Mucosa of descending colon (tissue), 3 donors: ENCODE data around the gene HDAC8. TPM values are rescaled to one million over a fixed set of nuclear protein-coding genes. Genes with fewer than 3 reads are reported as not detected.
A peak's percentile ranks its signal among the peaks of the same experiment; 100 is the strongest.

Experiments used
- ATAC-seq: fragments of 200-7000 bp; cut with Tn5 transposase; one replicate; pipeline ENCODE4 v1.9.1; 2020; ENCODE audit warnings: mild to moderate bottlenecking, moderate library complexity
- DNase-seq, 3 donors: peaks; one replicate each; pipeline ENCODE4 v3.0.0-alpha.2; 2020
- H3K36me3 ChIP-seq: fragments of 200-600 bp; one replicate; pipeline ENCODE4 v1.8.0; 2021; ENCODE audit warnings: low read depth, mild to moderate bottlenecking
- H3K4me1 ChIP-seq: fragments of 200-600 bp; one replicate; pipeline ENCODE4 v1.8.0; 2021; ENCODE audit warnings: low read depth, mild to moderate bottlenecking
- H3K4me3 ChIP-seq: fragments of 200-600 bp; one replicate; pipeline ENCODE4 v1.8.0; 2021; ENCODE audit warnings: mild to moderate bottlenecking
- H3K9me3 ChIP-seq: fragments of 200-600 bp; one replicate; pipeline ENCODE4 v1.8.0; 2021; ENCODE audit warnings: mild to moderate bottlenecking
- intact Hi-C, 2 donors: fragments of 100-400 bp; cut with DNase I in 1 of 2; cut with micrococcal nuclease in 1 of 2; formaldehyde crosslinking; loops; one replicate each; pipeline versions ENCODE4 v1.11.0 to v1.11.1; 2022; cut with DNase I, micrococcal nuclease
- total RNA-seq, 3 donors: library from RNA; stranded (reverse); fragmentation: NEBNext Ultra II Directional in 2 of 3; extraction: Animal tissue kit (Norgen Biotek cat#: 25700) in 2 of 3; gene quantifications; one replicate each; pipeline versions ENCODE4 v1.2.1 to v1.2.4, GENCODE V29; 2021 to 2023
- TF ChIP-seq, protein P1 (sequence below): fragments of 200-600 bp; IDR thresholded peaks from one replicate; pipeline ENCODE4 v1.8.0; 2022; ENCODE audit warnings: antibody characterized with exemption, mild to moderate bottlenecking
- donor health status: DM: no; HTN: no; CAD: no; lungs with moderate emphysema.
- donor health status: DM: no; HTN: no; CAD: no.
- donor health status: DM: no; HTN: yes; CAD: no.

HDAC8 gene
- total RNA-seq, 3 donors from 2014 or later: 24.4 to 29.4 (median 28.5) TPM

DNA sequence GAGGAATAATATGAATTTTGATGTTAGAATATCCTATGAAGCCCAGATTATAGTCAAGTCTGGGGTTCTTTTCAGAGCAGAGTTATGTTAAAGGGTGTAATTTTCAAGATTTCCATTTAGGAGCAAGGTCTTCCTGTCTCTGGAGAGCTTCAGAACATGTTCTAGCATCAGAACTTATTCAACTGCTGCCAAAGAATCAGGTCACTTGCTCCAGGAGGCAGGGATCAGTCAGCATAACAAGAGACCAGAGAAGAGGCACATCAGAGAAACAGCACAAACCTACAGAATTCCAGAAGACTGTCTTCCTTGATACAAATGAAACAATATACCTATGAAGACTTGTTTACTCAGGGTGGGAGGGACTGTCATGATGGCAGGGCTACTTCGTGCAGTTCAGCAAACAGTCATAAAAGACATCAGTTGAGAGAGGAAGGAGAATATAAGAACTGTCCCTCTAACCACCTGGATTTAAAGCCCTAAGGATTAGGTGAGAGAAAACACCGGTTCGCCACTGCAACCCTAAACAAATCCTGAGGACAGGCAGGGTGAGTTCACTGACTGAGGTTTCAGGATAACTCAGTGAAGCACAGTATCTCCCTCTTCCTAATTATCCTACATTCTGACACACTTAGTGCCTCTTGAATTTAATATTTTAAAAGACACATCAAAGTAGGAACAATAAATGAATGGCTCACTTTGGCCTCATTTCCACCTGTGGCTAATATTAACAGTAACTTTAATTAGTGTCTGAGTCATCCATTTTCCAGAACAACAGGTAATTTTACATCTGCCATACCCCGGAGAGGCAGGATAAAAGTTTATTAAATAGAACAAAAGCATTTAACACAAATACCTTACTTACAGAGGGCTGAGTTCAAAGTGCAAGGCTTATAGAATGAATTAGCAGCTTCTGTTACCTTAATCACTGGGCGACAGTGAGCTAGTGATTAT, 93.0 kb downstream of the HDAC8 start:
- no peak overlapping the region for H3K4me3 ChIP-seq
- no peaks in the 10 kb centered on the region for H3K4me1 ChIP-seq
- H3K36me3 ChIP-seq: no peaks in the 10 kb centered on the region
- intact Hi-C loops: no loop called here
- H3K9me3 ChIP-seq: no peaks in the 10 kb centered on the region
- ATAC-seq: peak; percentile 92
- peak in 1 of 3 donors; percentile 8 for DNase-seq
- TF ChIP-seq, protein P1, sequence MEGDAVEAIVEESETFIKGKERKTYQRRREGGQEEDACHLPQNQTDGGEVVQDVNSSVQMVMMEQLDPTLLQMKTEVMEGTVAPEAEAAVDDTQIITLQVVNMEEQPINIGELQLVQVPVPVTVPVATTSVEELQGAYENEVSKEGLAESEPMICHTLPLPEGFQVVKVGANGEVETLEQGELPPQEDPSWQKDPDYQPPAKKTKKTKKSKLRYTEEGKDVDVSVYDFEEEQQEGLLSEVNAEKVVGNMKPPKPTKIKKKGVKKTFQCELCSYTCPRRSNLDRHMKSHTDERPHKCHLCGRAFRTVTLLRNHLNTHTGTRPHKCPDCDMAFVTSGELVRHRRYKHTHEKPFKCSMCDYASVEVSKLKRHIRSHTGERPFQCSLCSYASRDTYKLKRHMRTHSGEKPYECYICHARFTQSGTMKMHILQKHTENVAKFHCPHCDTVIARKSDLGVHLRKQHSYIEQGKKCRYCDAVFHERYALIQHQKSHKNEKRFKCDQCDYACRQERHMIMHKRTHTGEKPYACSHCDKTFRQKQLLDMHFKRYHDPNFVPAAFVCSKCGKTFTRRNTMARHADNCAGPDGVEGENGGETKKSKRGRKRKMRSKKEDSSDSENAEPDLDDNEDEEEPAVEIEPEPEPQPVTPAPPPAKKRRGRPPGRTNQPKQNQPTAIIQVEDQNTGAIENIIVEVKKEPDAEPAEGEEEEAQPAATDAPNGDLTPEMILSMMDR: no peak

DNA sequence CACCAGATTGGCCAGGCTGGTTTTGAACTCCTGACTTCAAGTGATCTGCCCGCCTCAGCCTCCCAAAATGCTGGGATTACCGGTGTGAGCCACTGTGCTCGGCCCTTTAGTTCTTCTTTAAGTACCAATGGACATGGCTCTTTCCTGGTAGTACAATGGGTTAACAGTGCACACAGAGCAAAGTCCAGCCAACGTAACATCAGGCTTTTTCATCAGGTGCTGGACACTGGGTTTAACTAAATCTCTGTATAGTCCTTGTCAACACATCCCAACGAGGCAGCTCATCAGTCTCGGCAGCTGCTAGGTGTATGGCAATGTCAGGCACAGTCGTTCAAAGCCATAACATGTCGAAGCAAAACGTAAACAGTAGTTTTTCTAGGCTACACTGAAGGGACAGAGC, 93.8 kb downstream of the HDAC8 start:
- Histone ChIP-seq H3K4me3 (no peak overlapping the region), H3K4me1 (no peaks in the 10 kb centered on the region), H3K36me3 (no peaks in the 10 kb centered on the region), H3K9me3 (no peaks in the 10 kb centered on the region)
- peak; percentile 79 for ATAC-seq
- TF ChIP-seq, protein P1: no peak
- DNase-seq: peak in 1 of 3 donors; percentile 10
- intact Hi-C loops: no loop called here

DNA sequence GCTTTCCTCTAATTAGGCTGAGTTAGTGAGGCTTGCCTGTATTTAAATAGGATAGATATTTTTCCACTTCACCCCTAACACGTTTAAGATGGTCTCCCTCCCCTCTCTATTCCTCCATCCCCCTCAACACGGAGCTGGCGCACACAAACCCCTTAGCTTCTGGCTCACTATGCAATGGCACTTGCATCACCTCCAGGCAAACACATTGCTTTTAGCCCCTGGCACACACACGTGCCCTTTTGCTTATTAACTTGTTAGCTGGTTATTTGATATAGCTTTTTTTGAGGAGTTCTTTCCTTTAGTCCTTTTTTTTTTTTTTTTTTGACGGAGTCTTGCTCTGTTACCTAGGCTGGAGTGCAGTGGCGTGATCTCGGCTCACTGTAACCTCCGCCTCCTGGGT, 94.3 kb downstream of the HDAC8 start:
- DNase-seq (no peak), ATAC-seq (no peak)
- Histone ChIP-seq H3K4me1 (no peaks in the 10 kb centered on the region), H3K9me3 (no peaks in the 10 kb centered on the region), H3K4me3 (no peak overlapping the region), H3K36me3 (no peaks in the 10 kb centered on the region)
- intact Hi-C loops: no loop called here
- TF ChIP-seq, protein P1: no peak

DNA sequence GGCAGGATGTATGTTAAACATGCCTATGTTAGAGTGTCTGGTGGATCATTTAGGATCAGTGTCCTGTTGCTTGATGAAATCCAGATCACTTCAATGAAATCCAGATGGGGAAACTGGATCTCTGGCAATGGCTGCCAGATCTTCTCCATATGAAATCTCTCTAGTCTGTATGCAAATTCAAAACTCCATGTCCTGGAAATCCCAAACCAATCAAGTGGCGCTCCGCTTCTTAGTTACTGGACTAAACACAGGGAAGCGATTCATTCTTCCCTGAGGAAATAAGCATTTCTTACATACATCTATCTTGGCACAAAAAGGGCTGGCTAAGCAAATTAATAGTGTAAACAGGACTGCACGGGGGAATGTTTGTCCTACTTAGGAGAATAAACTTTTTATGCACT, 94.9 kb downstream of the HDAC8 start:
- Histone ChIP-seq H3K4me1 (no peaks in the 10 kb centered on the region), H3K4me3 (no peak overlapping the region), H3K9me3 (no peaks in the 10 kb centered on the region), H3K36me3 (no peaks in the 10 kb centered on the region)
- ATAC-seq: no peak
- intact Hi-C loops: no loop called here
- TF ChIP-seq, protein P1: no peak
- no peak for DNase-seq

DNA sequence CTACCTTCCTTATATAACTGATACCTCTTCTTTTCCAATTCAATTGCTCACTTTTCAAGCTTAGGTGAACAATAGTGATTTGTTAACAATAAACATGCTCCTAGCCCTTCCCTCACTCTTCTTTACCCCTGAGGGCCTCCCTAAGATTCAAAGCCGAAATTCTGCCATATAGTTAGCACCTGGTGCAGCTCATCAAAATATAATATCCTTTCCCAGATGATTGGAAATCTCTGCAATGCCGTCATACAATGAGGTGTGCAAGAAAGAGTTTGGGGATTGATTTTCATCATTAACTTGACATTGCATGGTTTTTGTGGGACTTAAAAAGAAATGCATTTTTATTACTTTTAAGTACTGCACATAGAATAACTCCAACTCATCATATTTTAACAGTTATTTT, 95.3 kb downstream of the HDAC8 start:
- H3K36me3 ChIP-seq: no peaks in the 10 kb centered on the region
- no peak for ATAC-seq
- intact Hi-C loops: no loop called here
- no peaks in the 10 kb centered on the region for H3K9me3 ChIP-seq
- DNase-seq: no peak
- no peaks in the 10 kb centered on the region for H3K4me1 ChIP-seq
- TF ChIP-seq, protein P1: no peak
- no peak overlapping the region for H3K4me3 ChIP-seq
